ENCODE results near the gene CACFD1.

The CACFD1 gene

GRCh38 chr9:133485531-133486260, 25.9 kb downstream of the CACFD1 start:
- no peak for DNase-seq

DNA sequence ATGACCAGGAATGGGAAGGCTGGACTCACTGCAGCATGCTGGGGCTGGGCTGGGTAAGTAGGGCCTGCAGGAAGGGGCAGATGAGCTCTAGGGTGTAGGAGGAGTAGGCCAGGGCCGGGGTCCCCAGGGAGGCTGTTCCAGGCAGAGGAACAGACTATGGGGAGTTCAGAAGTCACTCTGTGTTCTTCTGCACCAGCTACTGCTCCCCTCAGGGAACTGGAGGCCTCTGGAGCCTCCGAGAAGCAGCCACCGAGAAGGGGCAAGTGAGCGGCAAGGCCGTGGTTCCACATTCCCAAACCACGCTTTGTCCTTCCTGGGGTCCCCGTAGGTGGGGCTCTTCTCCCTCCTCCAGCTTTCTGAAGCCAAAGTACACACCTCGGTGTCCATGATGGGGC, 27.6 kb downstream of the CACFD1 start:
- DNase-seq = no peak

DNA sequence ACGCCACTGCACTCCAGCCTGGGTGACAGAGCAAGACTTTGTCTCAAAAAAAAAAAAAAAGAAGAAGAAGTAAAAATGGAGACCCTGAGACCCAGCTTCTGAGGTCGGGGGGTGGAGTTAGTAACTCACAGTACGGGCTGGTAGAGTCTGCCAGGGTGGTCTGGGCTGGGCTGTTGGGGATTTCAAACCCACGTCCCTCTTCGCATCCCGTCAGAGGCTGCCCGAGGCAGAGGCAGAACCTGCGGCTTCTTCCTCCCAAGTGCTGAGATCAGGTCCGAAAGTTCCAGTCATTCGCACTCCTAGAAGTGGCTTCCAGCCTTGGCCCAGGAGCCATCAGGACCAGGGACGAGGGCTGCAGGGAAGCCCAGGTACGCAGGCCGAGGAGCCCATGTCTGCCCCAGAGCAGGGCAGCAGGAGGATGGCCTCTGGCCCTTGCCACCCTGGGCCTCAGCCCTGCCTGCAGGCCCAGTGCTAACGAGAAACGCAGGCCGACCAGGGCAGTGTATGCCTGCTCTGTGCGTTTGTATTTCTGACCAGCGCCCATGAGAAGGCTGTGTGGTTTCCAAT, 29.0 kb downstream of the CACFD1 start:
- DNase-seq = no peak

DNA sequence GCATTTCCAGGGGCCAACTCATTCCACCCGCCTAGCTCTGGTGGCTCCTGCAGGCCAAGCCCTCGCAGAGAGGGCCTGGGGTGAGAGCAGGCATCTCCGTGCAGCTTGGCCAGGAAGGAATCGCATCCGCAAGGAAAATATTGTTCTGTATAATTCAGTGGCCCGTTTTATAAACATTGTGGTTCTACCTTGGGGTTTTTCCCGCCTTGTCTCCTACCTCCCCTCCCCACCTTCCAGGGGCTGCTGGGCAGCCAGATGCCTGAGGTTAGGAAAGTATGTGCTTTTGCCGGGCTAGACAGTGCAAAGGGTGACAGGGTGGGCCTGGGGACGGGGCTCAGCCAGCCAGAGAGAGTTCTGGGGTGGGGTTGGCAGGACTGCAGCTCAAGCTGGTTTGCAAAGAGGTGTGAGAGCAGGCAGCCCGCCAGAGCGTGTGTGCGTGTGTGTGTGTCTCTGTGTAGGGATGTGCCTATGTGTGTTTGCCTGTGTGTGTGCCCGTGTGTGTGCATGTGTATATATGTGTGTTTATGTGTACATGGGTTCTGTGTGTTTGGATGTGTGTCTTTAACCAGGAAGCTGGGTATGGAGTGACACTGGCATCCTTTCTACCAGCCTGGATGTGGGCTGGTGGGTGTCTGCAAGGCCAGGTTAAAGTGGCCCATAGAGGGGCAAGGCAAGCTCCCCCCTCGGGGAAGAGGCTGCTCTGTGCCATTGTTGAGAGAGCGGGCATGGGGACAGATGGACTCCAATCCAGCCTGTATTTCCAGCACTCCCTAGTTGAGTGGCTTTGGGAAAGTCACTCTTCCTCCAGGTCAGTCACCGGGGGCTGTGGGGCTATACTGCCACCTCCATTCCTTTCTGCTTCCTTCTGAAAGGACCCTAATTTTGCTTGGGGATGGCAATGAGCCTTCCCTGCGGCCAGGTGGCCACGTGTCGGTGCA, 29.7 kb downstream of the CACFD1 start:
- no peak for DNase-seq

DNA sequence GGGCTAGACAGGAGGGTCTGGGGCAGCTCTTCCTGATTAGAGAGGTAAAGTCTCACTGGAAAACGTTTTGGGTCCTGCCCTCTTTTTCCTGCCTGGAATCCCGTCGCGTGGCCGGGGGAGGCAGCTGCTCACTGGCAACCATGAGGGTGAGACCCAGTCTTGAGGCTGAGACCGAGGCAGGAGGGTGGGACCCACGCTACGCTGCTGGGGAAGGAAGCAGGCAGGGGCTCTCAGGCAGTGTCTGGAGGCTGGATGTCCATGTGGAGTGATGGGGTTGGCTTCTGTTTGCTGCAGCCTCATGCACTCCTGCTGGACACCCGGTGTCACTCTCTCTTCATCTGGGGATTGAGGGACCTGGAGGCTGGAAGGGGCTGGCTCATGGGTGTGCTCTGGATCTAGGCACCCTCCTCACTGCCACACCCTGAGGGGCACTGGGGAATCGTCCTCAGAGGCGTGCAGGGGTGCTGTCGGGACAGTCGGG, 30.5 kb downstream of the CACFD1 start:
- no peak for DNase-seq

DNA sequence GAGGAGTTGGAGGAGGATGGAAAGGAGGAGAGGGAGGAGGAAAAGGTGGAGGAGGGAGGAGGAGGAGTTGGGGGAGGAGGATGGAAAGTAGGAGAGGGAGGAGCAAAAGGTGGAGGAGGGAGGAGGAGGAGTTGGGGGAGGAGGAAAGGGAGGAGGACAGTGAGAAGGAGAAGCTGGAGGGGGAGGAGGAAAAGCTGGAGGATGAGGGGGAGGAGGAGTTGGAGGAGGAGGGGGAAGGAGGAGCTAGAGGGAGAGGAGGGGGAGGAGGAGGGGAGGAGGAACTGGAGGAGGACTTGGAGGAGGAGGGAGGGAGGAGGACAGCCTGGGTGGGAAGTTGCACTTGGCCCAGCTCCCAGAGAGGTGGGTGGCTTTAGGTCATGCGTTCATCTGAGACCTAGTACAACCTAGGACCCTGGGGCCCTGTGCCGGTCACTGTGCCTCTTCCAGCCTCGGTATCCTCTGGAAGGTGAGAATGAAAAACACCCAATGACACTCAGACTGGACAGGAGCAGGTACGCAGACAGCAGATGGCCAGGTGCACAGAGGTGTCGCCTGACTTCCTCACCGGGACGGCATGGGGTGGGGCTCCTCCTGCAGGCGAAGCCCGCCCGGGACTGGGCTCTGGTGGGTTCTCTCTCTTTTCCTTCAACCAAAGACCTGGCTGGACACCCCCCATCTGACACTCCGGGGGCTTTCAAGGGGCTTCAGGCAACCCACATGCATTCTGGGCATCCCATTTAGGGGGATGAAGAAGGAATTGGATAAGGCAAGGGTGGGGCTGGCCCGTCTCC, 31.3 kb downstream of the CACFD1 start:
- DNase-seq = no peak

DNA sequence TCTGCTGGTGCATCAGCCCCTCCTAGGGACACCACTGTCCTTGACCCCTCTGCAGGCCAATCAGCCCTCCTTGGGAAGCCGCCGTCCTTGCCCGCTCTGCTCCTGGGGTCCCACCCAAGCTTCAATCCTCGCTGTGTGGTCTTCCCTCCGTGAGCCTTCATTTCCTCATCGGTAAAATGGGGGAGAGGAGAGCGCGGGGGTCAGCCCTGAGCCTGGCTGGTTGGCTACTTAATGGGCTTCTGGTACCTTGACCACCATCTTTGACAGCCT, 31.8 kb downstream of the CACFD1 start:
- no peak for DNase-seq

DNA sequence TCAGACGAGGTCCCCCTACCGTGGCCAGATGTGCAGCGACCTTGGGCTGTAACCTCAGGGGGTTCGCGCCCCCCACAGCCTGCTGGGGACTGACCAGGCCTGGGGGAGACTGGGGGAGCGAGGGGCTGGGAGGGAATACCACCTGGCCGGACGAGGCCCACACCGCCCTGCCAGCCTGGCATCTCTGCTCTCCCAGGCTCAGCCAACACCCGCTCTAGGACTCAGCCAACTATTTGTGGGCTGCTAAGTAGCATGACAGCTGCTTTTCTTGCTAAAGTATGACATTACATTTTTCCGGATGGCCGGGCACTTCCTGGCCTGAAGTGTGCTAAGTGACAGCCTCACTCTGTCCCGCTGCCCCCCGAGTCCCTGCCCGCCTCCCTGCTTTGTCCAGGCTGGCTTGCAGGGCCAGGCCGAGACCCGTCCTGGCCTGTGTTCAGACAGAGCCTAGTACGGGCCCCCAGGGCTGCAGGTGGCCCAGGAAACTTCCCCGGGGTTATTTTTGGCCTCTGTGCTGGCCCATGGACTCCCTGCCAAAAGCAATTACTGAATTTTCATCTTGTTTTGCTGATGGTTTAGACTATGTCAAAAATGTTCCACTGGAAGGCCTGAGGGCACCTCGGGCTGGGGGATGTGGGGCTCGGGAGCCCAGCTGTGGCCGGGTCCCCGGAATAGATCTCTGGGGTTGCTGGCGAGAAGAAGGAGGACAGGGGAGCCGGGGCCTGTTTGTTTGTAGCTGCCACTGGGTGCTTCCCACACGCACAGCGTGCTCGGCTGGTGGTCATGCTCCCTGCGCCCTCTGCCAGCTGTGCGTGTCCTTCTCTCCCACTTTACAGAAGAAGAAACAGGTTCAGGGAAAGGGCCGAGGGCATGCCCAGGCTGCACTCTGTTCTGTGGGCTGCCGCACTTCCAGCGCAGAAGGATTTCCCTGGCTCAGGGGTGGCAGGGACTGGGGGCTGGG, 32.6 kb downstream of the CACFD1 start:
- no peak for DNase-seq

DNA sequence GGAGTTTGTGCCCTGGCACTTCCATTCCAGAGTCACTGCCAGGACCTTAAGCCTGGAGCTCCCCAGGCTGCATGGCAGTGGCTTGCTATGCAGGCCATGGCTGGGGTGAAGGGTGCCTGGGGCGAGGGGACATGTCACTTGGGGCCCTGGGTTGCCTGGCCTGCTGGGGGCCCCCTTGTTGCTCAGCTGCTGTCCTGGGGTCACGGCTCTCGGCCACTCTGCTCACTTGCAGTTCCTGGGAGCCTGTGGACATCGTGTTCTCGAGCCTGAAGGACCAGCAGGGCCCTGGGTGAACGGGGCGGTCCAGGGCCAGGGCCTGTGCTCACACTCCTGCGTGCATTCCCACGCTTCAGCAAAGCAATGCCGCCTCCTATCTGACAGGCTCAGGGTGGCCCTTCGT, 33.6 kb downstream of the CACFD1 start:
- DNase-seq = no peak

- DNase-seq = no peak
Measured at GRCh38 chr9:133493845-133494540, 34.2 kb downstream of the CACFD1 start.

- no peak for DNase-seq
Measured at GRCh38 chr9:133494636-133495326, 35.0 kb downstream of the CACFD1 start.

- no peak for DNase-seq
Measured at GRCh38 chr9:133495327-133496293, 35.8 kb downstream of the CACFD1 start.

DNA sequence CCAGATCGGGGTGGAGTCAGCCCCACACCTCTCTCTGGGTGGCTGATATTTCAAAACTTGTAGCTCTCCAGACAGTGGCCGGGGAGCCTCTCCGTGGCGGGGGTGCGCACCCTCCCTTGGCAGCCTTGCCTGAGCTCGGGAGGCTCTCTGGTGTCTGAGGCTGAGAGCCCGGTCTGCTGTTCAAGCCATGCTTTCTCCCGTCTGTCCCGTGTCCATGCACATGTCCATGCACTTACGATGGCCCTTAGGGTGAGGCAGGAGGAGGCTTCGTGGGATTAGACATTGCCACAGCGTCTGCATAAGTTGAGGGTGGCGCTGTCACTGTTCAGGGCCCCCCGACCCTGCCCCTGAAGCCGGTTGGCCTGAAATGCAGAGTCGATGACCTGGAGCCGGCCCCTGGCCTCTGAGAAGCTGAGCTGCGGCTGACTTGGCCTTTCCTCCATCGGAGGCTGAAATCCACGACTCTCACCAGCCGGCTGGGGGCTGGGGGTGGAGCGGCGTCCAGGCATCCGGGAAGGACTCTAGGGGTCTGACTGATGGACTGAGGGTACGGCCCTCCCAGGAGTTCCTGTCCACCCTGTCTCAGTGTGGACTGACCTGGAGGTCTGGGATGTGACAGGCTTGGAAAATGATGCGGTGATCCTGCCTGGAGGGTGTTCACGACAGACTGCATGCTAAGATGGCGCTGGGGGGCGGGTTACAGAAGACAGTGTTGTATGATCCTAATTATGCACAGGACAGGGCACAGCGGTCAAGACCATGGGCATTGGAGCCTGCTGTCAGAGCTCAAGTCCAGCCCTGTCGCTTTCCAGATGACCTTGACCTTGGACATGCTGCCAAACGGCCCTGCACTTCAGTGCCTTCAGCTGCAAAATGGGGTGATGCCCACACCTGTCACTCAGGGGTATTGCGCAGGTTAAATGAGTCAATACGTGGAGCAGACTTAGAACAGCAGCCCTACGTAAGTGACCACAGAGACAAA, 37.4 kb downstream of the CACFD1 start:
- no peak for DNase-seq

DNA sequence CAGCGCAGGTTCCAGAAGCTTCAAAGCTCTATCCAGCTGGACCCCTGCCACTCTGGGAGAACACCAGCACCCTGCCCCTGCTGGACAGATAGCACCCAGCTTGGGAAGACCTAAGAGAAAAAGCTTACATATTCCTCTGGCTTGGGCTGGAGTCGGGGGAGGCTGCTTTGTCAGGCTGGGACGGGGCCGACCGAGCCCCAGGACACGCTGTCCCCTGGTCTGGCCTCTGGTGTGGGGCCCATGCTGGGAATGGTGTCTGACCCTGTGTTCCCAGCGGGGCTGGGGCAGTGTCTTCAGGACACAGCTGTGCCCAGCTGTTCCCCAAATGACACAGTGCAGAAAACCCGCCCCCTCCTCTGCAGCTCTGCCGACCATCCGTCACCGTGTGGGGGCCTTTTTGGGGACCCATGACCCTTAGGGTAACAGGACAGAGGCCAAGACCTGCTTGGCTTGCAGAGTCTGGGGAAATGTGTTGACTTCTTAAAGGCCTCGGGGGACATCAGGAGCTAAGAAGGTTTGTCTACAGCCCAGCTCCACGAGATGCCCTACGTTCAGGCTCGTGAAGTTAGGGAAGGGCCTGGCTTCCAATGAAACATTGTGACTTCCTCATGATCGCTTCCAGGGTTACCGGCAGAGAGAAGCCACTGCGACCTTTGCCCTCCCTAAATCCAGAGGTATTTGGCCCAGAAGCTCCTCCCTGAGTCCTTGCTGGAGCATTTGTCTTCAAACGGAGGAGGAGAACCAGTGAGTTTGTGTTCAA, 39.5 kb downstream of the CACFD1 start:
- no peak for DNase-seq

GRCh38 chr9:133499892-133500270, 40.1 kb downstream of the CACFD1 start:
- DNase-seq = no peak

DNA sequence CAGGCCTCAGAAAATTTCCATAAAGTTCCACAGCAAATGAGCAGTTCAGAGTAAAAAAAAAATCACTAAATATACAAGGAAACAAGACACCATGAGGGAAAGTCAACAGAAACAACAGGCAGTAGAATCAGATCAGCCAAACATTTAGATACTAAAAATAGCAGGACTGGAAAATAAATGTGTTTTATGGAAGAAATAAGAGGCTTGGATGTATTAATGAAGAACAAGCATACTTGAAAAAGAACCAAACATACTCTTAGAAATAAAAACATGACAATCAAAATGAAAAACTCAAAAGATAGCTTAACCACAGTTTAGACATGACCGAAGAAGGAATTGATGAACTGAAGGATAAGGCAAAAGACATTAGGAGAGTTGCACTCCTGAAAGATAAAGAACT, 42.3 kb downstream of the CACFD1 start:
- DNase-seq = no peak

DNA sequence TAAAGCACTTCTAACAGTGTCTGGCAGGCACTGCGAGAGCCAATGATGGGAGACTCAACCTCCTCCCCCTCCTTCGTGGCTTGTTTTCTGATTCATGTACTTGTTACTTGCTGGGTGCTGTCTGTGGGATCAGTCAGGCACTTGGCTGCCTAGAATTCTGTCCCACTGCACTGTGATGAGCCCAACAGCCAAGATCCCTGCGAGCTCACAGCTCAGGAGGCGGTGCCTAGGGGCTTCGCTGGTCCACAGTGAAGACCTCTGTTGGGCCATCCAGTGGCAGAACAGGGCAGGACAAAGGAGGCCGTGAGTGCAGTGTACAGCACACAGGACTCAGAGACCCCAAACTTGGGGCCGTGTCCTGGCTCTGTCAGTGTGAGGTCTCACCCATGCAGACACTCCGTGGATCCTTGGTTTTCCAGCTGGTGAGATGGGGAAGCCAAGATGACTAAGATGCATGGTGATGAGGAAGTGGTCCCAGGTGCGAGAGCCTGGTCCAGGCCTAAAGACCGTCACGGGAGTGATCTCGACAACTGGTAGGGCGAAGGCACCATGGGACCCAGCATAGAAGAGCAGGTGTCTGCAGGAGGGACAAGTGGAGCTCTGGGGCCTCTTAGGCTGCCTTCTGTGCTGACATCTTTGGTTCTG, 45.5 kb downstream of the CACFD1 start:
- no peak for DNase-seq
